Ishikawa (cell line): ENCODE data around the gene FGFR3.

ENCODE experiments used
- CEBPB ChIP-seq: IDR thresholded peaks from 2 replicates; pipeline ENCODE4 v1.6.1; 2012
- MAX ChIP-seq: IDR thresholded peaks from 2 replicates; pipeline ENCODE4 v1.6.1; 2012
- RAD21 ChIP-seq: IDR thresholded peaks from 2 replicates; pipeline ENCODE4 v1.6.1; 2012; ENCODE audit warnings: low read depth
- REST ChIP-seq: IDR thresholded peaks from 2 replicates; pipeline ENCODE4 v1.6.1; 2012; ENCODE audit warnings: low read depth, mild to moderate bottlenecking
- TAF1 ChIP-seq: IDR thresholded peaks from 2 replicates; pipeline ENCODE4 v1.6.1; 2012; ENCODE audit warnings: low read depth, mild to moderate bottlenecking
- YY1 ChIP-seq: IDR thresholded peaks from 2 replicates; pipeline ENCODE4 v1.6.1; 2012; ENCODE audit warnings: low read depth
- ZBTB7A ChIP-seq: IDR thresholded peaks from 2 replicates; pipeline ENCODE4 v1.6.1; 2012; ENCODE audit warnings: low read depth

- TF ChIP-seq YY1 = no peak
- no peak for TF ChIP-seq TAF1
- peak; percentile 69 for TF ChIP-seq ZBTB7A
- TF ChIP-seq MAX = no peak
- no peak for TF ChIP-seq RAD21
- no peak for TF ChIP-seq REST
- TF ChIP-seq CEBPB = no peak
These were observed 23.4 kb upstream of the FGFR3 start for GRCh38 chr4:1769692-1770091.
